SK-N-SH treated with all-trans-retinoic acid at 6 μM for 48 hours (cell line): ENCODE data around the gene STAG2.

Experiments
- GLIS3 ChIP-seq: fragments of 250-450 bp; sonication (Bioruptor Pico); IDR thresholded peaks from 2 replicates; pipeline ENCODE4 v1.5.0; 2020; ENCODE audit warnings: mild to moderate bottlenecking, moderate library complexity
- ZFP3 ChIP-seq: fragments of 250-450 bp; sonication (Bioruptor Pico); IDR thresholded peaks from 2 replicates; pipeline ENCODE4 v1.5.0; 2020; ENCODE audit warnings: mild to moderate bottlenecking, moderate library complexity

DNA sequence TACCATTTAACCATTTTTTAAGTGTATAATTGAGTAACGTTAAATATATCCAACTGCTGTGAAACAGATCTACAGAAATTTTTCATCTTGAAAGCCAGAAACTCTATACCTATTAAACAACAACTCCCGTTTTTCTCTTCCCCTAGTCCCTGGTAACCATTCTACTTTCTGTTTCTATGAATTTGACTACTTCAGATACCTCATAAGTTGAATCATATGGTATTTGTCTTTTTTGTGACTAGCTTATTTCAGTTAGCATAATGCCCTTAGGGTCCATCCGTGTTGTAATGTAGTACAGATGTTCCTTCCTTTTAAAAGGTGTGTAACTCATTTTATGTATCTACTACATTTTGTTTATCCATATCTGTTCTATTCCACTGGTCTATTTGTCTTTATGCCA lies 48.7 kb downstream of the STAG2 start:
- TF ChIP-seq ZFP3 (CRISPR knock-in tag) = no peak
- TF ChIP-seq GLIS3 (CRISPR knock-in tag) = no peak
